HepG2 (cell line): ENCODE measurements around the gene CCDC86. TPM values are rescaled to one million over a fixed set of nuclear protein-coding genes. Genes with fewer than 3 reads are reported as not detected.
A peak's percentile ranks its signal among the peaks of the same experiment; 100 is the strongest.

Experiments
- ARNT2 ChIP-seq: sonication (generic); formaldehyde crosslinking; IDR thresholded peaks from 2 replicates; pipeline ENCODE4 v1.8.0; 2022; ENCODE audit warnings: mild to moderate bottlenecking, low read depth, missing genetic modification reagents, moderate library complexity
- BRCA1 ChIP-seq: sonication (generic); formaldehyde crosslinking; IDR thresholded peaks from 2 replicates; pipeline ENCODE4 v1.4.0; 2020; ENCODE audit warnings: missing genetic modification reagents
- CEBPG ChIP-seq: IDR thresholded peaks from 2 replicates; pipeline ENCODE4 v1.6.1; 2016
- EEA1 ChIP-seq: sonication (generic); formaldehyde crosslinking; IDR thresholded peaks from 2 replicates; pipeline ENCODE4 v1.5.1; 2020; ENCODE audit warnings: mild to moderate bottlenecking, missing genetic modification reagents, borderline replicate concordance
- FOXC1 ChIP-seq: sonication (generic); formaldehyde crosslinking; IDR thresholded peaks from 2 replicates; pipeline ENCODE4 v1.8.0; 2022; ENCODE audit warnings: mild to moderate bottlenecking, missing genetic modification reagents, borderline replicate concordance
- JUNB ChIP-seq: sonication (generic); formaldehyde crosslinking; IDR thresholded peaks from 2 replicates; pipeline ENCODE4 v1.8.0; 2022; ENCODE audit warnings: missing genetic modification reagents, mild to moderate bottlenecking, borderline replicate concordance
- POLR2AphosphoS5 ChIP-seq: IDR thresholded peaks from 2 replicates; pipeline ENCODE4 v1.6.1; 2012; ENCODE audit warnings: low read depth, low read length
- PRPF4 ChIP-seq: fragments of 200-400 bp; formaldehyde crosslinking; IDR thresholded peaks from 2 replicates; pipeline ENCODE4 v1.6.1; 2016; ENCODE audit warnings: low read length, low read depth; ENCODE audit not compliant: poor library complexity, severe bottlenecking
- RBM22 ChIP-seq: fragments of 200-400 bp; formaldehyde crosslinking; optimal IDR thresholded peaks from 2 replicates; pipeline ENCODE3; 2017; ENCODE audit warnings: mild to moderate bottlenecking, low read length, moderate library complexity
- TAF15 ChIP-seq: fragments of 200-400 bp; formaldehyde crosslinking; IDR thresholded peaks from one replicate; pipeline ENCODE4 v1.6.1; 2018; ENCODE audit warnings: mild to moderate bottlenecking, low read depth, low read length; ENCODE audit not compliant: poor library complexity, severe bottlenecking
- TEAD2 ChIP-seq: sonication (generic); formaldehyde crosslinking; IDR thresholded peaks from 2 replicates; pipeline ENCODE4 v1.9.0; 2021; ENCODE audit warnings: missing genetic modification reagents
- U2AF1 ChIP-seq: fragments of 200-400 bp; formaldehyde crosslinking; optimal IDR thresholded peaks from 2 replicates; pipeline ENCODE3; 2017; ENCODE audit warnings: mild to moderate bottlenecking, low read depth, low read length
- ZNF136 ChIP-seq: sonication (generic); formaldehyde crosslinking; IDR thresholded peaks from 2 replicates; pipeline ENCODE4 v1.8.1; 2022; ENCODE audit warnings: low read depth, mild to moderate bottlenecking, moderate library complexity, missing genetic modification reagents
- ZNF274 ChIP-seq: sonication (generic); formaldehyde crosslinking; IDR thresholded peaks from 2 replicates; pipeline ENCODE4 v1.5.1; 2020; ENCODE audit warnings: mild to moderate bottlenecking, missing genetic modification reagents
- ZNF3 ChIP-seq: IDR thresholded peaks from 2 replicates; pipeline ENCODE4 v1.7.0; 2017; ENCODE audit warnings: inconsistent platforms
- ZNF530 ChIP-seq: sonication (generic); formaldehyde crosslinking; IDR thresholded peaks from 2 replicates; pipeline ENCODE4 v1.5.0; 2020; ENCODE audit warnings: low read depth, mild to moderate bottlenecking, missing genetic modification reagents
- ZNF552 ChIP-seq: sonication (generic); formaldehyde crosslinking; IDR thresholded peaks from 2 replicates; pipeline ENCODE4 v1.9.0; 2022; ENCODE audit warnings: missing genetic modification reagents, mild to moderate bottlenecking, borderline replicate concordance
- polyA plus RNA-seq, 8 experiments: library from polyadenylated mRNA; depleted of rRNA in 3 of 8; stranded (reverse) in 7 of 8; unstranded in 1 of 8; fragments of >200 nt; fragmentation: Illumina TruSeq in 4 of 8; extraction: Trizol in 4 of 8; gene quantifications; 2 replicates each; pipeline versions ENCODE4 v1.2.1 to v1.2.3, GENCODE V29; 2011 to 2016; ENCODE audit warnings: low read depth in 4 of 8, missing spikeins in 1 of 8, mixed read lengths in 1 of 8; ENCODE audit not compliant: insufficient read depth in 1 of 8
- total RNA-seq, 5 experiments: library from RNA; depleted of rRNA; stranded (reverse); fragments of >200 nt; fragmentation: Illumina TruSeq; extraction: Trizol; gene quantifications; 2 replicates each; pipeline ENCODE4 v1.2.3, GENCODE V29; 2016; ENCODE audit warnings: low read depth in 1 of 5
- TF ChIP-seq, protein P1 (sequence below): sonication (generic); formaldehyde crosslinking; IDR thresholded peaks from 2 replicates; pipeline ENCODE4 v1.5.0; 2020; ENCODE audit warnings: mild to moderate bottlenecking, low read depth, missing genetic modification reagents, borderline replicate concordance
- TF ChIP-seq, protein P2 (sequence below): sonication (generic); formaldehyde crosslinking; IDR thresholded peaks from 2 replicates; pipeline ENCODE4 v1.9.0; 2021; ENCODE audit warnings: missing genetic modification reagents, borderline replicate concordance
- TF ChIP-seq, protein P3 (sequence below): sonication (generic); formaldehyde crosslinking; IDR thresholded peaks from 2 replicates; pipeline ENCODE4 v1.8.1; 2023; ENCODE audit warnings: mild to moderate bottlenecking, inconsistent platforms, moderate library complexity, missing genetic modification reagents, borderline replicate concordance
- TF ChIP-seq, protein P4 (sequence below): IDR thresholded peaks from 2 replicates; pipeline ENCODE4 v1.6.1; 2016
- TF ChIP-seq, protein P5 (sequence below): sonication (generic); formaldehyde crosslinking; conservative IDR thresholded peaks from 2 replicates; pipeline ENCODE4 v1.4.0; 2020; ENCODE audit warnings: missing genetic modification reagents

The CCDC86 gene
- total and polyA plus RNA-seq, 2 of the 13 experiments (the other 11 are each of a cell fraction or from before 2014, with no cell fraction given), result 33.8 to 37.6 TPM

DNA sequence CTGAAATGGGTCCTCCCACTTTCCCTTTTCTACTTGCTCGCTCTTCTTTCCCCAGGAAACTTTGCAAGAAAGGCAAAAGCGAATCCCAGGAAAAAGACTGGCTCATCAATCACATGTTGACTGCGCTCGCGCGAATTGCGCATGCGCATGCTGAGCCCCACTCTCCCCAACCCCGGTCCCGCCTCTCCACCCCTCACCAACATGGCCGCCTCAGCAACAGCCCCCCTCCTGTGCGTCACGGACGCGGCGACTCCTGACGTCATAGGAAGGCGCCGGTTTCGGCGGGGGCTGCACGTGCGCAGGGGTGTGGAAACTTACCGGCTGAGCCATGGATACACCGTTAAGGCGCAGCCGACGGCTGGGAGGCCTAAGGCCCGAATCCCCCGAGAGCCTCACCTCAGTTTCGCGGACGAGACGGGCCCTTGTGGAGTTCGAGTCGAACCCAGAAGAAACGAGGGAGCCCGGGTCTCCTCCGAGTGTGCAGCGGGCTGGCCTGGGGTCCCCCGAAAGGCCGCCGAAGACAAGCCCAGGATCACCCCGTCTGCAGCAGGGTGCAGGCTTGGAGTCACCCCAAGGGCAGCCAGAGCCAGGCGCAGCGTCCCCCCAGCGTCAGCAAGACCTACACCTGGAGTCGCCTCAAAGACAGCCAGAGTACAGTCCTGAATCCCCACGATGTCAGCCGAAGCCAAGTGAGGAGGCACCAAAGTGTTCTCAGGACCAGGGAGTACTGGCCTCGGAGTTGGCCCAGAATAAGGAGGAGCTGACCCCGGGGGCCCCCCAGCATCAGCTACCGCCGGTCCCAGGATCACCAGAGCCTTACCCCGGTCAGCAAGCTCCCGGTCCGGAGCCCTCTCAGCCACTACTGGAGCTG lies at the start of gene CCDC86 (continued):
- 0 out of 2 replicates have a peak, but pooled peaks have one; percentile 37 for TF ChIP-seq ZNF136
- TF ChIP-seq U2AF1, result no peak
- no peak for TF ChIP-seq JUNB (CRISPR knock-in tag)
- TF ChIP-seq, protein P1, sequence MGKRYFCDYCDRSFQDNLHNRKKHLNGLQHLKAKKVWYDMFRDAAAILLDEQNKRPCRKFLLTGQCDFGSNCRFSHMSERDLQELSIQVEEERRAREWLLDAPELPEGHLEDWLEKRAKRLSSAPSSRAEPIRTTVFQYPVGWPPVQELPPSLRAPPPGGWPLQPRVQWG (CRISPR knock-in tag), result no peak
- TF ChIP-seq PRPF4, result no peak
- peak; percentile 80; the same call in 1 of the 2 replicates for TF ChIP-seq ZNF552 (CRISPR knock-in tag)
- TF ChIP-seq ARNT2 (CRISPR knock-in tag), result peak; percentile 80; the same call in 1 of the 2 replicates
- peak; percentile 76 for TF ChIP-seq FOXC1
- TF ChIP-seq RBM22, result no peak
- no peak for TF ChIP-seq TAF15
- peak; percentile 56; the same call in 1 of the 2 replicates for TF ChIP-seq POLR2AphosphoS5
- no peak; the same call in 1 of the 2 replicates for TF ChIP-seq EEA1 (CRISPR knock-in tag)
- TF ChIP-seq, protein P2, sequence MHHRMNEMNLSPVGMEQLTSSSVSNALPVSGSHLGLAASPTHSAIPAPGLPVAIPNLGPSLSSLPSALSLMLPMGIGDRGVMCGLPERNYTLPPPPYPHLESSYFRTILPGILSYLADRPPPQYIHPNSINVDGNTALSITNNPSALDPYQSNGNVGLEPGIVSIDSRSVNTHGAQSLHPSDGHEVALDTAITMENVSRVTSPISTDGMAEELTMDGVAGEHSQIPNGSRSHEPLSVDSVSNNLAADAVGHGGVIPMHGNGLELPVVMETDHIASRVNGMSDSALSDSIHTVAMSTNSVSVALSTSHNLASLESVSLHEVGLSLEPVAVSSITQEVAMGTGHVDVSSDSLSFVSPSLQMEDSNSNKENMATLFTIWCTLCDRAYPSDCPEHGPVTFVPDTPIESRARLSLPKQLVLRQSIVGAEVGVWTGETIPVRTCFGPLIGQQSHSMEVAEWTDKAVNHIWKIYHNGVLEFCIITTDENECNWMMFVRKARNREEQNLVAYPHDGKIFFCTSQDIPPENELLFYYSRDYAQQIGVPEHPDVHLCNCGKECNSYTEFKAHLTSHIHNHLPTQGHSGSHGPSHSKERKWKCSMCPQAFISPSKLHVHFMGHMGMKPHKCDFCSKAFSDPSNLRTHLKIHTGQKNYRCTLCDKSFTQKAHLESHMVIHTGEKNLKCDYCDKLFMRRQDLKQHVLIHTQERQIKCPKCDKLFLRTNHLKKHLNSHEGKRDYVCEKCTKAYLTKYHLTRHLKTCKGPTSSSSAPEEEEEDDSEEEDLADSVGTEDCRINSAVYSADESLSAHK (CRISPR knock-in tag), result no peak
- peak; percentile 48; the same call in 1 of the 2 replicates for TF ChIP-seq CEBPG (CRISPR knock-in tag)
- TF ChIP-seq TEAD2 (CRISPR knock-in tag), result no peak
- TF ChIP-seq, protein P3, sequence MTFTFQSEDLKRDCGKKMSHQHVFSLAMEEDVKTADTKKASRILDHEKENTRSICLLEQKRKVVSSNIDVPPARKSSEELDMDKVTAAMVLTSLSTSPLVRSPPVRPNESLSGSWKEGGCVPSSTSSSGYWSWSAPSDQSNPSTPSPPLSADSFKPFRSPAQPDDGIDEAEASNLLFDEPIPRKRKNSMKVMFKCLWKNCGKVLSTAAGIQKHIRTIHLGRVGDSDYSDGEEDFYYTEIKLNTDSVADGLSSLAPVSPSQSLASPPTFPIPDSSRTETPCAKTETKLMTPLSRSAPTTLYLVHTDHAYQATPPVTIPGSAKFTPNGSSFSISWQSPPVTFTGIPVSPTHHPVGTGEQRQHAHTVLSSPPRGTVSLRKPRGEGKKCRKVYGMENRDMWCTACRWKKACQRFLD, result peak; percentile 89
- no peak for TF ChIP-seq ZNF530
- peak; percentile 79; the same call in 1 of the 2 replicates for TF ChIP-seq ZNF274
- TF ChIP-seq, protein P4, sequence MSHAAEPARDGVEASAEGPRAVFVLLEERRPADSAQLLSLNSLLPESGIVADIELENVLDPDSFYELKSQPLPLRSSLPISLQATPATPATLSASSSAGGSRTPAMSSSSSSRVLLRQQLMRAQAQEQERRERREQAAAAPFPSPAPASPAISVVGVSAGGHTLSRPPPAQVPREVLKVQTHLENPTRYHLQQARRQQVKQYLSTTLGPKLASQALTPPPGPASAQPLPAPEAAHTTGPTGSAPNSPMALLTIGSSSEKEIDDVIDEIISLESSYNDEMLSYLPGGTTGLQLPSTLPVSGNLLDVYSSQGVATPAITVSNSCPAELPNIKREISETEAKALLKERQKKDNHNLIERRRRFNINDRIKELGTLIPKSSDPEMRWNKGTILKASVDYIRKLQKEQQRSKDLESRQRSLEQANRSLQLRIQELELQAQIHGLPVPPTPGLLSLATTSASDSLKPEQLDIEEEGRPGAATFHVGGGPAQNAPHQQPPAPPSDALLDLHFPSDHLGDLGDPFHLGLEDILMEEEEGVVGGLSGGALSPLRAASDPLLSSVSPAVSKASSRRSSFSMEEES, result peak; percentile 78; the same call in 1 of the 2 replicates
- no peak for TF ChIP-seq ZNF3 (CRISPR knock-in tag)
- peak; percentile 65; the same call in 1 of the 2 replicates for TF ChIP-seq BRCA1
- TF ChIP-seq, protein P5, sequence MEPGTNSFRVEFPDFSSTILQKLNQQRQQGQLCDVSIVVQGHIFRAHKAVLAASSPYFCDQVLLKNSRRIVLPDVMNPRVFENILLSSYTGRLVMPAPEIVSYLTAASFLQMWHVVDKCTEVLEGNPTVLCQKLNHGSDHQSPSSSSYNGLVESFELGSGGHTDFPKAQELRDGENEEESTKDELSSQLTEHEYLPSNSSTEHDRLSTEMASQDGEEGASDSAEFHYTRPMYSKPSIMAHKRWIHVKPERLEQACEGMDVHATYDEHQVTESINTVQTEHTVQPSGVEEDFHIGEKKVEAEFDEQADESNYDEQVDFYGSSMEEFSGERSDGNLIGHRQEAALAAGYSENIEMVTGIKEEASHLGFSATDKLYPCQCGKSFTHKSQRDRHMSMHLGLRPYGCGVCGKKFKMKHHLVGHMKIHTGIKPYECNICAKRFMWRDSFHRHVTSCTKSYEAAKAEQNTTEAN, result peak; percentile 65; the same call in 1 of the 2 replicates
